IPS-18c (cell line): ENCODE data around the gene OTX1.
"Not testable (repeated sequence)": the region's sequence is repeated elsewhere in the genome, so short reads cannot be mapped to it uniquely, and the experiment has no call there.

ENCODE experiments used
- H3K4me3 ChIP-seq: 2 replicates; pipeline ENCODE4 v1.7.0; 2013; ENCODE audit warnings: low read depth, mild to moderate bottlenecking, low read length, moderate library complexity; ENCODE audit not compliant: insufficient read depth
- H3K9me3 ChIP-seq: one replicate; pipeline ENCODE4 v1.6.1; 2013; ENCODE audit warnings: mild to moderate bottlenecking, low read length, moderate library complexity; ENCODE audit not compliant: control insufficient read depth, insufficient read depth

Gene OTX1

GRCh38 chr2:63055226-63056106 is 4.8 kb downstream of the OTX1 start:
- peak overlapping the region; percentile 34; the same call in 1 of the 2 replicates for H3K4me3 ChIP-seq
- peaks cover 4% of the 10 kb centered on the region for H3K9me3 ChIP-seq

DNA sequence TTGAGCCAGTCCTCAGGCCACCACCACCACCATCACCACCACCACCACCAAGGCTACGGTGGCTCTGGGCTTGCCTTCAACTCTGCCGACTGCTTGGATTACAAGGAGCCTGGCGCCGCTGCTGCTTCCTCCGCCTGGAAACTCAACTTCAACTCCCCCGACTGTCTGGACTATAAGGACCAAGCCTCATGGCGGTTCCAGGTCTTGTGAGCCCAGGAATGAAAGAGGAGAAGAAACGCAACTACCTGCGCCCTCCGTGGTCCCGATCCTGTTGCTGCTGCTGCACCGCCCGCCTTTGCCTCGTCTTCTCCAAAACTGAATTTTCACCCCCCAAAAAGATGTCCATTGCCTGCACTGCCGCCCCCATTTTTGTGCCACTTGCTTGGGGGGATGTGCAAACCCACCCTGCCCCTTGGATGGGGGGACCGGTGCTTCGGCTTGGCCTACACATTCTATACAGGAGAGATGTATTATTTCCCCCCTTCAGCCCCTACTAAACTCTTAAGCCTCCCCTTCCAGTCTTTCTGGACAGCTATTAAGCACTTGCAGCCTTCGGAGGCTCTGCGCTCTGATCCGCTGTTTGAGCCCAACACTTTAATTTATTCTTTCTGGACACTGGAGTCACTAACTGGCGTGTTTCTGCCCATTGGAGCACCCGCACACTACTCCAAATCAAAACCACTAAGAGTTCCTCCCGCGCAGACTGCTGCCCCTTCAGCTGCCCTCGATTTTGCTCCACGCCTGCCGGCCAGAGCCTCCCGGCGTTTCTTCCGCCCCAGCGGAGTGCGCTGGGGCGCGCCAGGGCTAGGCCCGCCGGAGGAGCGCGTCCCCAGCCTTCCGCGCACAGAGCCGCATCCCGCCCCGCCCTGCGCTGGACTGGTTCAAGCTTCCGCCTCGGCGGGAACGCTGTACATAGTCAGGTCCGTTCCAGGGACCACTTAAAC is 5.7 kb downstream of the OTX1 start:
- Histone ChIP-seq H3K9me3 (peaks cover 4% of the 10 kb centered on the region), H3K4me3 (peak overlapping the region; percentile 34; the same call in 1 of the 2 replicates)

- no peak overlapping the region for H3K4me3 ChIP-seq
Observed at GRCh38 chr2:63057249-63058143, 6.9 kb downstream of the OTX1 start.

GRCh38 chr2:63058144-63058920 is 7.7 kb downstream of the OTX1 start:
- Histone ChIP-seq H3K9me3 (peaks cover 4% of the 10 kb centered on the region), H3K4me3 (peak overlapping the region; percentile 11)

More at GRCh38 chr2:63057249-63058143, 6.9 kb downstream of the OTX1 start:
- H3K9me3 ChIP-seq: peaks cover 4% of the 10 kb centered on the region

GRCh38 chr2:63058921-63059792 is 8.5 kb downstream of the OTX1 start:
- peaks cover 4% of the 10 kb centered on the region for H3K9me3 ChIP-seq
- H3K4me3 ChIP-seq: peak overlapping the region; percentile 11; the same call in 1 of the 2 replicates

DNA sequence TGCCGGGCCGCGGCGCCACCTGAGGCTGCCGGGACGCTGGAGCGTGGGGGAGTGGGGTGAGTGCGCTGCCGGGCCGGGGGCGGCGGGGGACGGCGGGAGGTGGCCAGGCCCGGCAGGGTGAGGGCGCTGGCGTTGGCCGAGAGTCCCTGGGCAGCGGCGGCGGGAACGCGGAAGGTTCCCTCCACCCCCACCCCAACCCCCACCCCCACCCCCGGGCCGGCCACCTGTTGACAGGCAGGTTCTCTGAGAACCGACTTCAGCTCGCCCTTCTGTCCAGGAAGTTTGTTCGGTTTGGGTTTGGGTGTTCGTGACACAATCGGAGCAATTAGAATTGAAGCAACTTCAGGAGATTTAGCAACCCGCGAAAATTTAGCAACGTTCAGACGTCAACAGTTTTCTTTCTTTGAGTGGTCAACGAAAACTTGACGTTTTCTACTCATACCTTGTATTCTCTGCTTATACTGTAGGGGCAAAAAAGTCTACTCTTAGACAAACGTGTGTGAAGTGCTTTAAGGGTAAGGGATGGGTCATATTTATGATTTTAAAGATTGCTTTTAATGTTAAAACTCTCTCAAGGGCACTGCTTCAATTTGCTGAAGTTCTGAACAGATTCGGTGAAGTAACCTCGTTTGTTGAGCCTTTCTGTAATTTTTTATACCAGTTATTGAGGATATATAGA is 9.3 kb downstream of the OTX1 start:
- peak overlapping the region; percentile 36; the same call in 1 of the 2 replicates for H3K4me3 ChIP-seq
- H3K9me3 ChIP-seq: peaks cover 4% of the 10 kb centered on the region

DNA sequence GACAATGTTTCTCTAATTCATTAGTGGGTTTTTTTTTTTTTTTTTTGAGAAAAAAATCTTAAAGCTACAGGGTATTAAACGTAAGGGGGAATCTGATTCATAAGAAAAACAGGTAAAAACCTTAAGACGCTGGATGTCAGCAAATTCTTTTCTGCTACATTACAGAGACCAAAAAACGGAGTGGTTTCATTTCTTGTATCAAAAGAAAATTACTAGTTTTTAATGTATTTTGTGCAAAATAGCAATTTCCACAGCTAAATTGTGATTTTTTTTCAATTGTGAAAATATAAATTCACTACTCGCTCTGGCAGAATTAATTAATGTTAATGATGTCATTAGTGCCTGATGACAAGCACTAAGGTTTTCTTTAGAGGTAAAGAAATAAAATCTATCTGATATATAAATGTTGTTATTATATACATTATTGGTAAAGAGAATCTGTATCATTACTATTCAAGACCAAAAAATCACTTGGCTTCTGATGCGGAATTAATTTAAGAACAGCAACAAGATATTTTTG is 9.9 kb downstream of the OTX1 start:
- no peak overlapping the region for H3K4me3 ChIP-seq
- H3K9me3 ChIP-seq: peaks cover 4% of the 10 kb centered on the region

GRCh38 chr2:63064197-63064596 is 13.6 kb downstream of the OTX1 start:
- H3K9me3 ChIP-seq: no peaks in the 10 kb centered on the region
- no peak overlapping the region for H3K4me3 ChIP-seq

DNA sequence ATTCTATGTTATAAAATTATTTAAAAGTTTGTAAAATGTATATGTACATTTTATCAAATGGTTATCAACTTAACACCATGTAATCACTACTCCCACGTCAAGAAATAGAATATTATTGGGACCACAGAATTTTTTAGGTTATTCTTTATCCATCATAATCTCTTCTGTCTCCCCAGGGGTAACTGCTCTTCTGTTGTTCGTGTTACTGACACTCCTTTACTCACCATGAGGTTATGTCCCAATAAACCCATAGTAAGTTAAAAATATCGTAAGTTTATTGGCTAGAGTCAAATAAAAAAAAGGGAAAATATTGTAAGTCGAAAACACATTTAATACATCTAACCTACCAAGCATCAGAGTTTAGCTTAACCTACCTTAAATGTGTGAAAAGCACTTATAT is 14.0 kb downstream of the OTX1 start:
- H3K9me3 ChIP-seq: no peaks in the 10 kb centered on the region
- no peak overlapping the region for H3K4me3 ChIP-seq

DNA sequence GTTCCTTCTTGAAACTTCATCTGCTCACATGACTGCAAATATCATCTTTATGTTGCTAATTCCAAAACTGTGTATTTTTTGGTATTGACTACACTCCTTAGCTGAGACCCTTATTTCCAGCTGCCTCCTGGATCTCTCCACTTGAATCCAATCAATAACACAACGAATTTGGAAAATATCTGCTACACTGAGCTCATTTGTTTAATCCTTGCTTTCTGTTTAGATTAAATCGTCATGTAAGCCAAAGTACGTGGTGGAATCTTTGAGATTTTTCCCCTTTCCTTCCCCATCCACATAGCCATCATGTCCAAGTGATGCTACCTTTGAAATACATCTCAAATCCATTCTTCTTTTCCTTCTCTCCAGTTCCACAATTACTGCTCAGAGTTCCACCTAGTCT is 15.6 kb downstream of the OTX1 start:
- Histone ChIP-seq H3K9me3 (no peaks in the 10 kb centered on the region), H3K4me3 (no peak overlapping the region)

DNA sequence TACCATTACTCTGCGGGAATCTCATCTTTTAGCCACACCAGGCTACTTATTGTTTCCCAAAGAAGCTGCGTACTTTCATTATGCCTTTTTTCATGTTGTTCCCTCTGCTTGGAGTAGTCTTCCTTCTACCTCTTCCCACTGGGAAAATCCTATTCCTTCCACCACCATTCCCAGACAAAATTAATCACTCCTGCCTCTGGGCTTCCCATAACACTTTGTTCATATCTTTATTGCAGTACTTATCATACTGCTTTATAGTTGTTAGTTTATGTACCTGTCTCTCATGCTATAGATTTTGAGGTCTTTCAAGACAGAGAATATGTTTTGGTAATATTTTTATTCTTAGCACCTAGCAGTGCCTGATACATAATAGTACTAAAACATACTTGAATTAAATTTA is 16.2 kb downstream of the OTX1 start:
- Histone ChIP-seq H3K4me3 (no peak overlapping the region), H3K9me3 (no peaks in the 10 kb centered on the region)

DNA sequence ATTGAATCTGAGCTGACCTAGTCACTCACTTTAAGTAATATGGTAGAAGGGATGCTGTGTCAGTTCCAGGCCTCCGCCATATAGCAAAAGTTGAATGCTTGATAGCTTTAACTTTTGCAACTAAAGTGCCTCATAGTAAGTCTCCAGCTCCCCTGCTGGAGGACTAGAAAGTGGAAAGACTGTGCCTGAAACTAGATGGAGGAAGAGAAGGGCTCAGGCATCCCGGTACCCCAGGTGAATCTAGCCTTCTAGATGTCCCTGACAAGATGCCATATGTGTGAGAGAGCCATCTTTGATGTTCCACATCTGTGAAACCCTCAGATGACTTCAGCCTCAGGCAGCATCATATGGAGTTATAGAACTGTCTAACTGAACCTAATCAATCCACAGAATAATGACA is 21.0 kb downstream of the OTX1 start:
- Histone ChIP-seq H3K4me3 (no peak overlapping the region), H3K9me3 (no peaks in the 10 kb centered on the region)

- H3K4me3 ChIP-seq: no peak overlapping the region
- H3K9me3 ChIP-seq: no peaks in the 10 kb centered on the region
Observed at GRCh38 chr2:63073994-63074393, 23.4 kb downstream of the OTX1 start.

- not testable (repeated sequence) for H3K9me3 ChIP-seq
Observed at GRCh38 chr2:63074399-63074798, 23.8 kb downstream of the OTX1 start.

More at GRCh38 chr2:63074399-63074798, 23.8 kb downstream of the OTX1 start:
- not testable (repeated sequence) for H3K4me3 ChIP-seq
